Omental fat pad (tissue), 4 donors: ENCODE results near the gene VIT. TPM values are rescaled to one million over a fixed set of nuclear protein-coding genes. Genes with fewer than 3 reads are reported as not detected.
"Not testable (repeated sequence)": the region's sequence is repeated elsewhere in the genome, so short reads cannot be mapped to it uniquely, and the experiment has no call there.

Experiments
- ATAC-seq: fragments of 150-250 bp; one replicate; pipeline ENCODE4 v1.9.1; 2016; ENCODE audit warnings: mild to moderate bottlenecking, moderate library complexity; ENCODE audit not compliant: low FRiP score
- DNase-seq: peaks from one replicate; pipeline ENCODE4 v3.0.0-alpha.2; 2019; ENCODE audit warnings: low spot score
- total RNA-seq, 4 donors: library from RNA; depleted of rRNA; stranded (reverse); fragments of >200 nt; gene quantifications; one replicate each; pipeline ENCODE4 v1.1.0, GENCODE V29; 2016
- TF ChIP-seq, protein P1 (sequence below), 3 donors: fragments of 450-650 bp; IDR thresholded peaks; one replicate each; pipeline ENCODE4 v1.5.1; 2016 to 2017; ENCODE audit warnings: antibody characterized with exemption in 3 of 3, mild to moderate bottlenecking in 3 of 3, moderate library complexity in 2 of 3

The VIT gene
- total RNA-seq, 4 donors from 2014 or later: 10.2 to 36.4 (median 19.8) TPM

DNA sequence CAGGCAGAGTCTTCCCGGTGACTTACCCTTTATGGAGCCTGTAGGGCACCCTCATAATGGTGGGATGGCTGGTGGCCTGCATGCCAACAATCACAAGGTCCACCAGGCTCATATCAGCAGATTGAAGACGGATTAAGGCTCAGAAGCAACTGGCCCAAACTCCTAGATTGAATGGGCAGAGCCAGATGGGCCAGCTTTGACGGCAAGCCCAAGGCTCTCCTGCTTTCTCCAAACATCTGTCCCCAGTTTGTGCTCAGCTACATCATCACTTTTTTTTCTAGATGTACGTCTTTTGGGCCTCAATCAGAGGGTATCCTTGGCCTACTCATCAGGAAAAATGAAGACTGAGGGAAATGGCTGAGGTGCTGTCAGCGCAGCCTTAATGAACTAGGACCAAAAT lies 114.6 kb downstream of the VIT start:
- DNase-seq (no peak), ATAC-seq (no peak)
- TF ChIP-seq, protein P1, sequence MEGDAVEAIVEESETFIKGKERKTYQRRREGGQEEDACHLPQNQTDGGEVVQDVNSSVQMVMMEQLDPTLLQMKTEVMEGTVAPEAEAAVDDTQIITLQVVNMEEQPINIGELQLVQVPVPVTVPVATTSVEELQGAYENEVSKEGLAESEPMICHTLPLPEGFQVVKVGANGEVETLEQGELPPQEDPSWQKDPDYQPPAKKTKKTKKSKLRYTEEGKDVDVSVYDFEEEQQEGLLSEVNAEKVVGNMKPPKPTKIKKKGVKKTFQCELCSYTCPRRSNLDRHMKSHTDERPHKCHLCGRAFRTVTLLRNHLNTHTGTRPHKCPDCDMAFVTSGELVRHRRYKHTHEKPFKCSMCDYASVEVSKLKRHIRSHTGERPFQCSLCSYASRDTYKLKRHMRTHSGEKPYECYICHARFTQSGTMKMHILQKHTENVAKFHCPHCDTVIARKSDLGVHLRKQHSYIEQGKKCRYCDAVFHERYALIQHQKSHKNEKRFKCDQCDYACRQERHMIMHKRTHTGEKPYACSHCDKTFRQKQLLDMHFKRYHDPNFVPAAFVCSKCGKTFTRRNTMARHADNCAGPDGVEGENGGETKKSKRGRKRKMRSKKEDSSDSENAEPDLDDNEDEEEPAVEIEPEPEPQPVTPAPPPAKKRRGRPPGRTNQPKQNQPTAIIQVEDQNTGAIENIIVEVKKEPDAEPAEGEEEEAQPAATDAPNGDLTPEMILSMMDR (IDR thresholded peaks at IDR 0.05): no peak

DNA sequence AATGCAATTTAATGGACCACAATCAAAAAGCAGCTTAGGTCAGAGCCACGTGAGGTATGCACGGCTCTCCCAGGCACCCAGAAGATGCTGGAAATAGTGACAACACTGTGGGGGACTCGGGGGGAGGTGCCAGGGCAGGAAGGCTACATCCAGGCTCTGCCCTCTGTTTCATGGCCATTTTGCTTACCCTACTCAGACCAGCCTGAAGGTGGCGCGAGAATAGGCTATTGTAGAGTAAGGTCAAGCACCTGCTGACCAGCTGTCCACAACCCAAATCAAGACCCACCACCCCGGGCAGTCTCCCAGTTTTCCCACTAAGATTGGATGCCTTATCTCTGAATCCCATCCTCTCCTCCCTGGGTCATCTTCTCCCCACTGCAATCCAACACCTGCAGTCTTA lies 115.7 kb downstream of the VIT start:
- DNase-seq (no peak), ATAC-seq (no peak)
- TF ChIP-seq, protein P1 (IDR thresholded peaks at IDR 0.05): no peak

DNA sequence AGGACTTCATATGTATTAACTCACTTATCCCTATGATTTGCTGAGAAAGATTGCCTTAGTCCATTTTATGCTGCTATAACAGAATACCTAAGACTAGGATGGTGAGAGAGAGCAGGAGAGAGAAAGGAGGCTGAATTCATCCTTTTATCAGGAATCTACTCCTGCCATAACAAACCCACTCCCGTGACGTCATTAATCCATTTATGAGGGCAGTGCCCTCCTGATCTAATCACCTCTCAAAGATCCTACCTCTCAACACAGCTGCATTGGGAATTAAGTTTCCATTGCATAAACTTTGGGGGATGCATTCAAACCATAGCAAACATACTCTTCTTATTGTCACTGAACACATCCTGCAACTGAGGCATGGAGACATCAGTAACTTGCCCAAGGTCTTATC lies 122.0 kb downstream of the VIT start:
- TF ChIP-seq, protein P1 (IDR thresholded peaks at IDR 0.05): no peak
- DNase-seq (no peak), ATAC-seq (no peak)

DNA sequence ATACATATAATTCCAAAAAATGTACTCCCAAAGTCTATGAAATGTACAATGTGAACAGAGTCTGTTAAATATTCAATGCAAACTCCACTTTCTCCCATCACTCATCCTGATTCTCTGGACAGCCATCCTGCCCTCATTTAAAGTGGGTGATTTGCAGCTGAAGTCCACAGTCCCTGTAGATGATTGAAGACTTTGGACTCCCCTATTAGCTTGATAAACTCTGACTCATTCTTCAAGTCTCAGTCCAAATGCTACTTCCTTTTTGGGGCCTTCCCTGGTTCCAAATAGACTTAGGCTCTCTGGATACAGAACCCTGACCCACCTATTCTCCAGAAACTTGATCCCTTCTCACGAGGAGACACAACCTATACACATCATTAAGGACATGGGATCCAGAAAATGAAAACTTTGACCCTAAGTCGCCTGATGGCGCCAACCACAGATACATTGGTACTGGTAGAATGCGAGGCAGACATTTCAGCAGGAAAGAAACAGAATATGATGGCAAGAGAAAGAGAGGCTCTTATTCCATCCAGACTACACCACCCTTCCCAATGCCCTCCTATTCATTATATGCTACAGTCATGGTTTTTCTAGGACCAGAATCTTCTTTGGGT lies 122.7 kb downstream of the VIT start:
- no peak for DNase-seq
- ATAC-seq: no peak
- TF ChIP-seq, protein P1 (IDR thresholded peaks at IDR 0.05): no peak

DNA sequence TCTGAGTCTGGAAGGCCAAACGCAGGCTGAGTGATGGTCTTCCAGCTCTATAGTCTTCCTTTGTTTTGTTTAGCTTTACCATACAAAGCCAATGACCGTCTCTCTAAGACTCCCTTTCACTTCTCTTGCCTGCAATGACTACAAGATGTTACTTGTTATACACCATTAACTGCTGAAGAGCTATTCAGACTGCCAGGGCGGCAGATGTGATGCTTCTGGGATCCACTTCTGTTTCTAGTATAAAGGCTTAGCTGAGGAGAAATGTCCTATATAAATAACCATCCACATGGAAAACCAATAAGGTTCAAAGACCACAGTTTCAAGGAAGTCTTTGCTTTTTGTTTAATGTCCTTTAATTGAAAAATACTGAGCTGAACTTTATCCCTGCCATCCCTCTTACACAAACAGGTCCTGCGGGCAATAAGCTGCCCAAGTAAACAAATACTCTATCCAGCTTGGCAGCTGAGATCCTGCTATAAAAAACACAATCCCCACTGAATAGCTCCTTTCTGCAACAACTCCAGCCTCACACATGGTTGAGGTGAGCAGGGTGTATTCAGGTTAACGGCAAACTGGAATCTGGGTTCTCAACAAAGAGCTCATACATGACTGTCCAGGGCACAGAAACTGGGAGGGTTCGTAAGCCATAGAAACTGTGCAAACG lies 124.6 kb downstream of the VIT start:
- no peak for ATAC-seq
- DNase-seq: no peak
- TF ChIP-seq, protein P1 (IDR thresholded peaks at IDR 0.05): no peak

DNA sequence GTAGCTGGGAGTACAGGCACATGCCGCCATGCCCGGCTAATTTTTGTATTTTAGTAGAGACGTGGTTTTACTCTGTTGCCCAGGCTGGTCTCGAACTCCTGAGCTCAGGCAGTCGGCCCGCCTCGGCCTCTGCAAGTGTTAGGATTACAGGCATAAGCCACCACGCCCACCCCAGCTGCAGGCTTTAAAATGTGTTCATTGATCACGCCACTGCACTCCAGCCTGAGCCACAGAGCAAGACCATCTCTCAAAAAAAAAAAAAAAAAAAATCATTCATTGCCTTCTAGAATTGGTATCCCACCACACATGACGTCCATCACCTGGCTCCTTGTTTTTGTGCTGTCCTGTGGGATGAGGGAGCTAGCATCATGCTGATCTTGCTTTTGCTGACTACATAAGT lies 127.4 kb downstream of the VIT start:
- ATAC-seq: no peak
- no peak for DNase-seq
- TF ChIP-seq, protein P1 (IDR thresholded peaks at IDR 0.05): no peak

DNA sequence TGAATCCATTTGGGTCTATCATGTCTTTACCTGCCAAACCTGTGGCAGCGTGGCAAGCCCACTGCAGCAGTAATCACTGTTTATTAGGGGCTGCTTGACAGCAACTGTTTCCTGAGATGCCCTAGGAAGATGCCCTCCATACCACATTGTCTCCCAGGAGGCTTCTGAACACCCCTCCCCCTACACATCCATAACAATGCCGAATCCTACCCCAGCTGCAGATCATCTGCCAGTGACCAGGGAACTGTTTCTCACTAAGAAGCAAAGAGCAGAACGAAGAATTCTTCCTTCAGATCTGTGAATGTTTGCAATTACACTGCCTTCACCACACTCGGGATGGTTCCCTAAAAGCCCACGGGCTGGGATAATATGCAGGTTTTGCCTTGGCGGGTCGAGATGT lies 127.8 kb downstream of the VIT start:
- ATAC-seq (no peak), DNase-seq (no peak)
- TF ChIP-seq, protein P1 (IDR thresholded peaks at IDR 0.05): no peak

DNA sequence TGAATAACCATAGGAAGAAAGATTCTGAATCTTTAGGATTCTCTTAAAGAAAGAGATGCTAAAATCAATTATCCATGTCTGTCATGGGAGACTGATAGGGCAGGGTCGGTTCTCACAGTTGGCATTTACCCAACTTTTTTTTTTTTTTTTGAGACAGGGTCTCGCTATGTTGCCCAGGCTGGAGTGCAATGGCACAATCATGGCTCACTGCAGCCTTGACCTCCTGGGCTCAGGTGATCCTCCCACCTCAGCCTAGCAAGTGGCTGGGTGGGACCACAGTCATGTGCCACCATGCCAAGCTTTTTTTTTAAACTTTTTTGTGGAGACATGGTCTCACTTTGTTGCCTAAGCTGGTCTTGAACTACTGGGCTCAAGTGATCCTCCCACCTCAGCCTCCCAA lies 128.2 kb downstream of the VIT start:
- not testable (repeated sequence) for DNase-seq, ATAC-seq
